Measurements from ENCODE around the gene CCDC63. TPM values are rescaled to one million over a fixed set of nuclear protein-coding genes. Genes with fewer than 3 reads are reported as not detected.

The CCDC63 gene
- total RNA-seq, 2 donors from 2014 or later = not detected

- no peaks in the 10 kb centered on the region for H3K9me3 ChIP-seq
- no peaks in the 10 kb centered on the region for H3K27me3 ChIP-seq
- H3K4me3 ChIP-seq = no peak overlapping the region
- TF ChIP-seq CTCF (IDR thresholded peaks at IDR 0.05) = no peak
- no peaks in the 10 kb centered on the region for H3K36me3 ChIP-seq
- peaks cover 0 to 7% of the 10 kb centered on the region in 2 donors for H3K4me1 ChIP-seq
- DNase-seq (ENCODE audit: low spot score) = no peak
- H3K27ac ChIP-seq = no peak overlapping the region
These were observed 89.7 kb downstream of the CCDC63 start for GRCh38 chr12:110936367-110937103.

GRCh38 chr12:110937104-110937641, 90.4 kb downstream of the CCDC63 start:
- H3K4me3 ChIP-seq = no peak overlapping the region
- H3K36me3 ChIP-seq = no peaks in the 10 kb centered on the region
- H3K27me3 ChIP-seq = no peaks in the 10 kb centered on the region
- peaks cover 0 to 7% of the 10 kb centered on the region in 2 donors for H3K4me1 ChIP-seq
- no peaks in the 10 kb centered on the region for H3K9me3 ChIP-seq
- DNase-seq (ENCODE audit: low spot score) = peak; percentile 62
- TF ChIP-seq CTCF (IDR thresholded peaks at IDR 0.05) = peak; percentile 82 to 96
- H3K27ac ChIP-seq = no peak overlapping the region

- H3K4me1 ChIP-seq = peaks cover 0 to 7% of the 10 kb centered on the region in 2 donors
- no peaks in the 10 kb centered on the region for H3K27me3 ChIP-seq
- H3K36me3 ChIP-seq = no peaks in the 10 kb centered on the region
- TF ChIP-seq CTCF (IDR thresholded peaks at IDR 0.05) = no peak
- no peak for DNase-seq (ENCODE audit: low spot score)
- H3K9me3 ChIP-seq = no peaks in the 10 kb centered on the region
- H3K27ac ChIP-seq = no peak overlapping the region
- H3K4me3 ChIP-seq = no peak overlapping the region
These were observed 93.5 kb downstream of the CCDC63 start for GRCh38 chr12:110940296-110940695.

- H3K4me1 ChIP-seq = peaks cover 0 to 7% of the 10 kb centered on the region in 2 donors
- no peak for TF ChIP-seq CTCF (IDR thresholded peaks at IDR 0.05)
- no peak overlapping the region for H3K4me3 ChIP-seq
- H3K9me3 ChIP-seq = peaks cover 0 to 6% of the 10 kb centered on the region in 2 donors
- no peak for DNase-seq (ENCODE audit: low spot score)
- H3K36me3 ChIP-seq = no peaks in the 10 kb centered on the region
- no peak overlapping the region for H3K27ac ChIP-seq
- H3K27me3 ChIP-seq = no peaks in the 10 kb centered on the region
These were observed 94.1 kb downstream of the CCDC63 start for GRCh38 chr12:110940933-110941332.

GRCh38 chr12:110941391-110941790, 94.6 kb downstream of the CCDC63 start:
- no peak overlapping the region for H3K27ac ChIP-seq
- DNase-seq (ENCODE audit: low spot score) = no peak
- no peak overlapping the region for H3K4me3 ChIP-seq
- TF ChIP-seq CTCF (IDR thresholded peaks at IDR 0.05) = no peak
- H3K36me3 ChIP-seq = no peaks in the 10 kb centered on the region
- H3K27me3 ChIP-seq = no peaks in the 10 kb centered on the region
- H3K9me3 ChIP-seq = peaks cover 0 to 11% of the 10 kb centered on the region in 2 donors
- H3K4me1 ChIP-seq = peaks cover 0 to 7% of the 10 kb centered on the region in 2 donors
